B cell (primary cell): ENCODE data around the gene TBKBP1. TPM values are rescaled to one million over a fixed set of nuclear protein-coding genes. Genes with fewer than 3 reads are reported as not detected.

Experiments used
- ATAC-seq: fragments of 200-7000 bp; cut with Tn5 transposase; one replicate; pipeline ENCODE4 v1.10.0; 2021; ENCODE audit warnings: low read depth, mild to moderate bottlenecking, moderate number of reproducible peaks, moderate library complexity
- CTCF ChIA-PET: fragments of 350-600 bp; sonication (Branson Sonifier 250); formaldehyde crosslinking; loops from one replicate; lab custom pipeline; 2021; ENCODE audit warnings: antibody characterized with exemption, inconsistent platforms; lab: Charles Lee
- POLR2A ChIA-PET: fragments of 350-600 bp; sonication (Branson Sonifier 250); formaldehyde crosslinking; loops from one replicate; lab custom pipeline; 2021; ENCODE audit warnings: antibody characterized with exemption; lab: Charles Lee
- DNase-seq: peaks from one replicate; pipeline ENCODE4 v3.0.0; 2013
- H2AFZ ChIP-seq: 2 replicates; pipeline ENCODE4 v1.6.1; 2012; ENCODE audit warnings: mild to moderate bottlenecking, low read depth, low read length; ENCODE audit not compliant: insufficient read depth, poor library complexity, severe bottlenecking
- H3K27ac ChIP-seq, 2 donors: 1 replicate in 1 of 2; 2 replicates in 1 of 2; pipeline ENCODE4 v1.5.1; 2012 to 2013; ENCODE audit warnings: low read length in 2 of 2, mild to moderate bottlenecking in 2 of 2, moderate library complexity in 1 of 2
- H3K27me3 ChIP-seq, 4 experiments: fragments of 200-600 bp in 1 of 4; sonication (generic) in 1 of 4; replicated peaks in 1 of 4; 1 replicate in 2 of 4; 2 replicates in 2 of 4; pipeline versions ENCODE4 v1.6.1 to v1.7.0; 2013 to 2016; ENCODE audit warnings: low read length in 3 of 4, mild to moderate bottlenecking in 2 of 4, mixed read lengths in 1 of 4, moderate library complexity in 1 of 4; ENCODE audit not compliant: insufficient read depth in 4 of 4, control insufficient read depth in 3 of 4; ENCODE audit errors: control extremely low read depth in 1 of 4
- H3K36me3 ChIP-seq, 2 experiments: replicated peaks in 1 of 2; 1 replicate in 1 of 2; 2 replicates in 1 of 2; pipeline versions ENCODE4 v1.6.1 to v1.7.1; 2013; ENCODE audit warnings: low read length in 1 of 2; ENCODE audit not compliant: insufficient read depth in 2 of 2, control insufficient read depth in 1 of 2; ENCODE audit errors: control extremely low read depth in 1 of 2, extremely low read depth in 1 of 2
- H3K4me1 ChIP-seq, 2 donors: fragments of 200-600 bp in 1 of 2; sonication (generic) in 1 of 2; 1 replicate in 1 of 2; 2 replicates in 1 of 2; pipeline versions ENCODE4 v1.5.1 to v1.6.1; 2013 to 2017; ENCODE audit warnings: low read length in 2 of 2; ENCODE audit not compliant: control insufficient read depth in 2 of 2, insufficient read depth in 2 of 2
- H3K4me2 ChIP-seq: replicated peaks from 2 replicates; pipeline ENCODE3; 2012; ENCODE audit warnings: mild to moderate bottlenecking, low read depth, low read length; ENCODE audit not compliant: poor library complexity, severe bottlenecking
- H3K4me3 ChIP-seq, 5 experiments: fragments of 200-600 bp in 1 of 5; sonication (generic) in 1 of 5; 1 replicate in 3 of 5; 2 replicates in 2 of 5; pipeline versions ENCODE4 v1.5.1 to v1.7.0; 2011 to 2016; ENCODE audit warnings: low read length in 4 of 5, mild to moderate bottlenecking in 4 of 5, low read depth in 2 of 5, control low read depth in 1 of 5, moderate library complexity in 1 of 5; ENCODE audit not compliant: insufficient read depth in 1 of 5; ENCODE audit errors: control extremely low read depth in 1 of 5, extremely low read depth in 1 of 5
- H3K79me2 ChIP-seq: fragments of 200-600 bp; sonication (generic); one replicate; pipeline ENCODE4 v1.6.0; 2016; ENCODE audit warnings: low read length; ENCODE audit not compliant: control insufficient read depth, insufficient read depth
- H3K9ac ChIP-seq: fragments of 200-600 bp; sonication (generic); 2 replicates; pipeline ENCODE4 v1.6.1; 2017; ENCODE audit warnings: mild to moderate bottlenecking, low read length, moderate library complexity
- H3K9me3 ChIP-seq, 3 donors: one replicate each; pipeline versions ENCODE4 v1.6.1 to v1.7.1; 2013; ENCODE audit warnings: low read length in 2 of 3; ENCODE audit not compliant: control insufficient read depth in 2 of 3, insufficient read depth in 1 of 3; ENCODE audit errors: control extremely low read depth in 1 of 3
- H4K20me1 ChIP-seq: 2 replicates; pipeline ENCODE4 v1.6.0; 2012; ENCODE audit warnings: mild to moderate bottlenecking, low read length; ENCODE audit not compliant: insufficient read depth, control insufficient read depth, poor library complexity, severe bottlenecking
- H3K27ac Mint-ChIP-seq: one replicate; pipeline ENCODE4 v1.8.0; 2021; ENCODE audit warnings: mixed read lengths
- H3K27me3 Mint-ChIP-seq: one replicate; pipeline ENCODE4 v1.8.0; 2021; ENCODE audit warnings: mixed read lengths
- H3K4me1 Mint-ChIP-seq: one replicate; pipeline ENCODE4 v1.8.0; 2021; ENCODE audit warnings: mixed read lengths
- H3K4me3 Mint-ChIP-seq: one replicate; pipeline ENCODE4 v1.8.0; 2021; ENCODE audit warnings: mixed read lengths
- H3K9me3 Mint-ChIP-seq: one replicate; pipeline ENCODE4 v1.8.0; 2022; ENCODE audit warnings: mixed read lengths; ENCODE audit not compliant: insufficient read depth
- EZH2 ChIP-seq: IDR thresholded peaks from 2 replicates; pipeline ENCODE4 v1.6.1; 2012; ENCODE audit warnings: borderline replicate concordance, low read depth, mild to moderate bottlenecking, moderate library complexity, low read length; ENCODE audit not compliant: insufficient read depth, poor library complexity, severe bottlenecking
- WGBS: methylation state at CpG from one replicate; pipeline ENCODE4 v1.1.5; 2013; ENCODE audit warnings: missing lambda C conversion rate; ENCODE audit not compliant: insufficient coverage; 5-methylcytosine and 5-hydroxymethylcytosine counted together
- intact Hi-C: fragments of 100-400 bp; cut with micrococcal nuclease; formaldehyde crosslinking; loops from one replicate; pipeline ENCODE4 v1.10.0; 2022
- polyA plus RNA-seq: library from polyadenylated mRNA; depleted of rRNA; stranded (reverse); fragments of >200 nt; gene quantifications from 2 replicates; pipeline ENCODE4 v1.2.3, GENCODE V29; 2012
- total RNA-seq, 2 donors: library from RNA; stranded (reverse); fragments of 120-200 nt in 1 of 2; gene quantifications; 1 replicate in 1 of 2; 2 replicates in 1 of 2; pipeline versions ENCODE4 v1.2.3 to v1.2.4, GENCODE V29; 2013 to 2022
- TF ChIP-seq, protein P1 (sequence below): fragments of 200-600 bp; IDR thresholded peaks from one replicate; pipeline ENCODE4 v1.8.0; 2022; ENCODE audit warnings: antibody characterized with exemption, mild to moderate bottlenecking

TBKBP1 gene
- total and polyA plus RNA-seq, 2 donors (not counting 1 experiment from before 2014, with no cell fraction given): 6.6 to 8.4 TPM

DNA sequence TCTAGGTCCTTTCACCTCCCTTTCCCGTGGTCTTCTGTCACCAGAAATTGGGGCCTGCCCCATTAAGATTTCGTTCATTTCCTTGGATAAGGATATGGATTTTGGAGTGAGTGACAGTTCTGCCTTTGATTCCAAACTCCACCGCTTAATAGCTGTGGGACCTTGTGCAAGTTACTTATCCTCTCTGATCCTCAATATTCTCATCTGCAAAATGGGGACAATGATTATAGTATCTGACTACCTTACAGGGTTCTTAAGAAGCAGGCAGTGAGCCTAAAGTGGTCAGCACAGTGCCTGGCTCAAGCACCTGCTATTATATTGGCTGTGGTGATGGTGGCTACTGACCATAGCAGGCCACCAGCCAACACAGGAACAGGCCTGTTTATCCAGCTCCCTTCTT, 15.6 kb downstream of the TBKBP1 start:
- Histone ChIP-seq H2AFZ (no peak overlapping the region), H3K4me1 (peaks cover 58 to 66% of the 10 kb centered on the region in 2 donors), H3K4me2 (no peak overlapping the region), H3K9ac (no peak overlapping the region), H3K79me2 (no peaks in the 10 kb centered on the region), H3K27ac (no peak overlapping the region), H3K27me3 (no peaks in the 10 kb centered on the region), H3K9me3 (no peaks in the 10 kb centered on the region), H3K4me3 (no peak overlapping the region), H4K20me1 (no peaks in the 10 kb centered on the region), H3K36me3 (no peaks in the 10 kb centered on the region)
- no peaks in the 10 kb centered on the region for H3K9me3 Mint-ChIP-seq
- no peaks in the 10 kb centered on the region for H3K27me3 Mint-ChIP-seq
- 100% methylated on average over 1 of the region's 3 CpGs for WGBS
- ChIA-PET CTCF (interaction anchor here (1.0 to 1.2 kb wide), 2 partner anchors 9 to 21 kb away, joined by 3 to 4 read pairs; no protein-coding TSS in a partner anchor), POLR2A (no interaction called here)
- ATAC-seq (no peak), DNase-seq (no peak)
- no peak overlapping the region for H3K4me3 Mint-ChIP-seq
- intact Hi-C loops: no loop called here
- peaks cover 62% of the 10 kb centered on the region for H3K4me1 Mint-ChIP-seq
- H3K27ac Mint-ChIP-seq: no peak overlapping the region
- TF ChIP-seq, protein P1, sequence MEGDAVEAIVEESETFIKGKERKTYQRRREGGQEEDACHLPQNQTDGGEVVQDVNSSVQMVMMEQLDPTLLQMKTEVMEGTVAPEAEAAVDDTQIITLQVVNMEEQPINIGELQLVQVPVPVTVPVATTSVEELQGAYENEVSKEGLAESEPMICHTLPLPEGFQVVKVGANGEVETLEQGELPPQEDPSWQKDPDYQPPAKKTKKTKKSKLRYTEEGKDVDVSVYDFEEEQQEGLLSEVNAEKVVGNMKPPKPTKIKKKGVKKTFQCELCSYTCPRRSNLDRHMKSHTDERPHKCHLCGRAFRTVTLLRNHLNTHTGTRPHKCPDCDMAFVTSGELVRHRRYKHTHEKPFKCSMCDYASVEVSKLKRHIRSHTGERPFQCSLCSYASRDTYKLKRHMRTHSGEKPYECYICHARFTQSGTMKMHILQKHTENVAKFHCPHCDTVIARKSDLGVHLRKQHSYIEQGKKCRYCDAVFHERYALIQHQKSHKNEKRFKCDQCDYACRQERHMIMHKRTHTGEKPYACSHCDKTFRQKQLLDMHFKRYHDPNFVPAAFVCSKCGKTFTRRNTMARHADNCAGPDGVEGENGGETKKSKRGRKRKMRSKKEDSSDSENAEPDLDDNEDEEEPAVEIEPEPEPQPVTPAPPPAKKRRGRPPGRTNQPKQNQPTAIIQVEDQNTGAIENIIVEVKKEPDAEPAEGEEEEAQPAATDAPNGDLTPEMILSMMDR: no peak
- no peak for TF ChIP-seq EZH2

DNA sequence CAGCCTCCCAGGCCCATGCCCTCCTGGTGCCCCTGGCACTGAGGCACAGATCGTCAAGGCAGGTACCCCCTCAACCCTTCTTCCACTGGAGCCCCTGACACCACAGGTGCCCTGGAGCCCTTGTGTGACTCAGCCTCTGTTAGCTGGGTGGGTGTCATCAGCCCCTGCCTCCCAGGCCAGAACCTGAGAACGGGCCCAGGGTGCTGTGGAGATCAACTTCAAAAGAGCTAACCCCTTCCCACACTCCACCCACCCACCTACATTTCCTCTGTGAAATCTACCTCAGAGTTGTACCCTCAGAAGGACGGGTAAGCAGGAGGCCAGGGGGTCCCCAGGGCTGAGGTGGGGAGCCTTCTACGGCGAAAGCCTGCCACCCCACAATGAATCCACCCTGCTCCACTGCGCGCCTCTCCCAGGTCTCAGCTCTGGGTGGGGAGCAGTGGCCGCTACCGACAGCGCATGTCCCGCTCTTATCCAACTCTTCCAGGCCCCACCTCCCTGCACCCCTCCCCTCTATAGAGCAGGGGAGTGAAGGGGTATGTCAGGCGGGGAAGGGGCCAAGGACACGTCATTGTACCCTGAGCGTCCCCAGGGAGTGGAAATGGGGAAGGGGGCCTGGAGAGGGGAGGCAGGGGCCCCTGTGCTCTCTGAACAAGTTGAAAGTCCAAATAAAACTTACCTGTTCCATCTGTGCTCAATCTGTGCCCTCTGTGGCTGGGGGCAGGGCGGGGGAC, 17.6 kb downstream of the TBKBP1 start:
- Mint-ChIP-seq H3K4me3 (peak overlapping the region; percentile 32), H3K4me1 (peaks cover 62% of the 10 kb centered on the region), H3K27ac (no peak overlapping the region), H3K9me3 (no peaks in the 10 kb centered on the region), H3K27me3 (no peaks in the 10 kb centered on the region)
- peaks cover 55 to 66% of the 10 kb centered on the region in 2 donors for H3K4me1 ChIP-seq
- TF ChIP-seq, protein P1: no peak
- no peak for TF ChIP-seq EZH2
- H3K36me3 ChIP-seq: no peaks in the 10 kb centered on the region
- H3K9ac ChIP-seq: no peak overlapping the region
- no peaks in the 10 kb centered on the region for H3K9me3 ChIP-seq
- DNase-seq: no peak
- H2AFZ ChIP-seq: no peak overlapping the region
- no peaks in the 10 kb centered on the region for H4K20me1 ChIP-seq
- CTCF ChIA-PET: interaction anchor here (1.5 to 5.1 kb wide), 2 partner anchors 13 to 14 kb away, joined by 3 to 44 read pairs; no protein-coding TSS in a partner anchor
- ATAC-seq: no peak
- H3K4me2 ChIP-seq: no peak overlapping the region
- no peaks in the 10 kb centered on the region for H3K79me2 ChIP-seq
- WGBS: 95% methylated on average over 5 of the region's 15 CpGs
- POLR2A ChIA-PET: no interaction called here
- no peak overlapping the region for H3K4me3 ChIP-seq
- intact Hi-C loops: no loop called here
- no peak overlapping the region for H3K27ac ChIP-seq
- H3K27me3 ChIP-seq: no peaks in the 10 kb centered on the region
